Renal cortex interstitium (tissue), 3 donors: ENCODE data around the gene PLXDC1. TPM values are rescaled to one million over a fixed set of nuclear protein-coding genes. Genes with fewer than 3 reads are reported as not detected.

Source experiments
- polyA plus RNA-seq, 3 donors: library from polyadenylated mRNA; unstranded; fragments of 120-200 nt; gene quantifications; one replicate each; pipeline ENCODE4 v1.2.1, GENCODE V29; 2013; ENCODE audit not compliant: insufficient read length in 3 of 3

Gene PLXDC1
- polyA plus RNA-seq, 3 donors: 4.9 to 9.2 (median 7.2) TPM

Other genes with a start within 250 kb of the PLXDC1 start
- under 1 TPM in 1 of 3 donors, not detected in 2; 0.07 TPM for gene FBXO47, start 184.2 kb downstream of the PLXDC1 start, polyA plus RNA-seq
- under 1 TPM; 0.17 to 0.50 (median 0.44) TPM for gene ARL5C, start 14.5 kb upstream of the PLXDC1 start, polyA plus RNA-seq
- gene CACNB1, start 46.0 kb upstream of the PLXDC1 start, polyA plus RNA-seq: 10 to 100 TPM in 1 of 3 donors, 1 to 10 TPM in 2; 8.8 to 13.3 (median 9.6) TPM
- 1,000 to 10,000 TPM; 1,879 to 2,308 (median 2,025) TPM for gene RPL19, start 48.6 kb upstream of the PLXDC1 start, polyA plus RNA-seq
- gene STAC2, start 74.3 kb upstream of the PLXDC1 start, polyA plus RNA-seq: 1 to 10 TPM; 3.3 to 4.5 (median 3.6) TPM
- gene FBXL20, start 250.0 kb upstream of the PLXDC1 start, polyA plus RNA-seq: 10 to 100 TPM; 11.8 to 15.1 (median 13.2) TPM